Measurements from ENCODE around the gene REPS2. TPM values are rescaled to one million over a fixed set of nuclear protein-coding genes. Genes with fewer than 3 reads are reported as not detected.

Gene REPS2
- total RNA-seq, 1 experiment from 2014 or later: 3.7 TPM

DNA sequence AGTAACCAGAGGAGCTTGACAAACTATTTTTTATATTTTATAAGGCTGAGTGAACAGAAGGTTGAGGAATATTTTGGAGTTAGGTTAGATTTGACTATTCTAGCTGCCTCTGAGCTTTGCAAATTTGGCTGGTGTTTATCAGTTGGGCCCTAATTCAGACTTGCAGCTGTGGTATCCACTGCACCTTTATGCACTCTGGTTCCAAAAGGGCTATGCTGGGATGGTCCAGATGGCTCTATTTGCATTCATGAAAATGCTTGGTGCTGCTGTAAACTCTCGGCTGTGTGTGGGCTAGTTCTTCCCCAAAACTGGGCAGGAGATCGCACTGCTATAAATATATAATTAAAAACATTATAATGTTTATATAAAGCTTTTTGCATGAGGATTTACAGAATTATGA is 106.3 kb downstream of the REPS2 start:
- Mint-ChIP-seq H3K27ac (no peak overlapping the region), H3K27me3 (ENCODE audit: low read depth) (no peaks in the 10 kb centered on the region)
- no peaks in the 10 kb centered on the region for H3K79me1 ChIP-seq (ENCODE audit: insufficient read depth, low read depth, low read length, poor library complexity, severe bottlenecking)

More for the DNA sequence above, 106.3 kb downstream of the REPS2 start:
- Mint-ChIP-seq H3K4me3 (no peak overlapping the region), H3K4me1 (no peaks in the 10 kb centered on the region), H3K9me3 (no peaks in the 10 kb centered on the region; a peak in 1 of 5 replicates), H3K36me3 (ENCODE audit: insufficient read depth in 1 of 3, low read depth in 3 of 3) (no peaks in the 10 kb centered on the region)
- Histone ChIP-seq H2BK120ac (ENCODE audit: low read depth, low read length, poor library complexity, severe bottlenecking) (no peak overlapping the region), H3K27ac (ENCODE audit: insufficient read length, low read depth, low read length) (no peak overlapping the region), H4K91ac (ENCODE audit: insufficient read length, low read depth, low read length) (no peak overlapping the region), H3K14ac (ENCODE audit: insufficient read depth, low read length) (no peak overlapping the region), H3K4me1 (ENCODE audit: insufficient read depth, low read length) (no peaks in the 10 kb centered on the region), H2BK20ac (ENCODE audit: low read depth, low read length, poor library complexity, severe bottlenecking) (no peak overlapping the region), H3K23me2 (ENCODE audit: insufficient read length, low read depth, low read length, poor library complexity, severe bottlenecking) (no peaks in the 10 kb centered on the region), H3K9me3 (ENCODE audit: control insufficient read depth, low read depth, low read length) (no peaks in the 10 kb centered on the region), H2BK5ac (ENCODE audit: insufficient read length, low read length) (no peak overlapping the region), H3K56ac (ENCODE audit: insufficient read length, low read depth, low read length) (no peak overlapping the region), H3K23ac (ENCODE audit: insufficient read length, low read depth, low read length) (no peak overlapping the region), H3K4me2 (ENCODE audit: insufficient read depth, insufficient read length, low read length) (no peak overlapping the region), H2AK5ac (ENCODE audit: insufficient read length, low read length) (no peak overlapping the region), H4K20me1 (ENCODE audit: control insufficient read depth, insufficient read depth, insufficient read length) (no peaks in the 10 kb centered on the region), H2AFZ (ENCODE audit: low read length) (no peak overlapping the region), H4K8ac (replicated peaks; ENCODE audit: insufficient read length, low read depth, low read length) (no peak overlapping the region), H3K18ac (ENCODE audit: insufficient read length, low read depth, low read length) (no peak overlapping the region), H3K79me2 (ENCODE audit: insufficient read depth, low read length) (no peaks in the 10 kb centered on the region), H3K27me3 (ENCODE audit: insufficient read depth, low read length) (no peaks in the 10 kb centered on the region), H3T11ph (ENCODE audit: low read length) (no peak overlapping the region), H4K5ac (ENCODE audit: insufficient read length, low read depth, low read length) (no peak overlapping the region), H2BK15ac (ENCODE audit: low read depth, low read length) (no peak overlapping the region), H2BK12ac (ENCODE audit: insufficient read length, low read depth, low read length) (no peak overlapping the region), H3K4ac (ENCODE audit: low read depth, low read length) (no peak overlapping the region), H3K9ac (ENCODE audit: extremely low read depth, insufficient read length, low read length) (no peak overlapping the region)
- DNase-seq: no peak
- WGBS (ENCODE audit: extremely low coverage, insufficient read length, low lambda C conversion rate): no CpG with 5 or more reads among the region's 2 CpGs
- TF ChIP-seq, protein P1, sequence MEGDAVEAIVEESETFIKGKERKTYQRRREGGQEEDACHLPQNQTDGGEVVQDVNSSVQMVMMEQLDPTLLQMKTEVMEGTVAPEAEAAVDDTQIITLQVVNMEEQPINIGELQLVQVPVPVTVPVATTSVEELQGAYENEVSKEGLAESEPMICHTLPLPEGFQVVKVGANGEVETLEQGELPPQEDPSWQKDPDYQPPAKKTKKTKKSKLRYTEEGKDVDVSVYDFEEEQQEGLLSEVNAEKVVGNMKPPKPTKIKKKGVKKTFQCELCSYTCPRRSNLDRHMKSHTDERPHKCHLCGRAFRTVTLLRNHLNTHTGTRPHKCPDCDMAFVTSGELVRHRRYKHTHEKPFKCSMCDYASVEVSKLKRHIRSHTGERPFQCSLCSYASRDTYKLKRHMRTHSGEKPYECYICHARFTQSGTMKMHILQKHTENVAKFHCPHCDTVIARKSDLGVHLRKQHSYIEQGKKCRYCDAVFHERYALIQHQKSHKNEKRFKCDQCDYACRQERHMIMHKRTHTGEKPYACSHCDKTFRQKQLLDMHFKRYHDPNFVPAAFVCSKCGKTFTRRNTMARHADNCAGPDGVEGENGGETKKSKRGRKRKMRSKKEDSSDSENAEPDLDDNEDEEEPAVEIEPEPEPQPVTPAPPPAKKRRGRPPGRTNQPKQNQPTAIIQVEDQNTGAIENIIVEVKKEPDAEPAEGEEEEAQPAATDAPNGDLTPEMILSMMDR (conservative IDR thresholded peaks at IDR 0.05): no peak
